Measurements from ENCODE around the gene DNAJC25. TPM values are rescaled to one million over a fixed set of nuclear protein-coding genes. Genes with fewer than 3 reads are reported as not detected.

DNAJC25 gene
- total and polyA plus RNA-seq, 4 experiments from 2014 or later = 1.9 to 5.6 (median 3.9) TPM

GRCh38 chr9:111679199-111679598 is 48.1 kb downstream of the DNAJC25 start:
- Histone ChIP-seq H3K27me3 (ENCODE audit: insufficient read depth, low read length) (no peaks in the 10 kb centered on the region), H3K4me3 (ENCODE audit: low read length in 2 of 2) (no peak overlapping the region), H3K36me3 (ENCODE audit: insufficient read depth, low read length) (peaks cover 4% of the 10 kb centered on the region), H3K4me1 (ENCODE audit: insufficient read depth, low read length) (no peaks in the 10 kb centered on the region), H3K27ac (ENCODE audit: low read depth, low read length) (no peak overlapping the region), H3K9me3 (ENCODE audit: control insufficient read depth in 1 of 2, low read length in 2 of 2) (no peaks in the 10 kb centered on the region)
- no peaks in the 10 kb centered on the region for H3K27me3 Mint-ChIP-seq
- no peak overlapping the region for H3K4me3 Mint-ChIP-seq
- H3K4me1 Mint-ChIP-seq = no peaks in the 10 kb centered on the region
- DNase-seq = no peak
- peaks cover 17 to 28% of the 10 kb centered on the region in 2 donors for H3K36me3 Mint-ChIP-seq
- CTCF ChIA-PET (ENCODE audit: partially characterized antibody) = interaction anchor here (0.6 kb wide), 2 partner anchors 58 to 61 kb away, joined by 3 read pairs; no protein-coding TSS in a partner anchor
- POLR2A ChIA-PET (ENCODE audit: partially characterized antibody) = interaction anchor here (0.8 kb wide), 1 partner anchor 34 kb away, joined by 4 read pairs; no protein-coding TSS in a partner anchor
- intact Hi-C loops (cut with micrococcal nuclease) = no loop called here
- no peaks in the 10 kb centered on the region for H3K9me3 Mint-ChIP-seq
- H3K27ac Mint-ChIP-seq = no peak overlapping the region

- no peaks in the 10 kb centered on the region for H3K36me3 ChIP-seq (ENCODE audit: insufficient read depth, low read length)
- H3K9me3 ChIP-seq (ENCODE audit: control insufficient read depth in 1 of 2, low read length in 2 of 2) = no peaks in the 10 kb centered on the region
- H3K27ac ChIP-seq (ENCODE audit: low read depth, low read length) = no peak overlapping the region
- no peak overlapping the region for H3K4me3 Mint-ChIP-seq
- ChIA-PET POLR2A (ENCODE audit: partially characterized antibody) (interaction anchor here (0.6 kb wide), 1 partner anchor 207 kb away, joined by 3 read pairs; no protein-coding TSS in a partner anchor), CTCF (ENCODE audit: partially characterized antibody) (interaction anchor here (1.0 to 1.4 kb wide), 2 partner anchors 11 to 85 kb away, joined by 3 to 4 read pairs; no protein-coding TSS in a partner anchor)
- no peaks in the 10 kb centered on the region for H3K27me3 Mint-ChIP-seq
- H3K9me3 Mint-ChIP-seq = no peaks in the 10 kb centered on the region
- H3K4me3 ChIP-seq (ENCODE audit: low read length in 2 of 2) = no peak overlapping the region
- H3K4me1 ChIP-seq (ENCODE audit: insufficient read depth, low read length) = no peaks in the 10 kb centered on the region
- H3K4me1 Mint-ChIP-seq = no peaks in the 10 kb centered on the region
- H3K36me3 Mint-ChIP-seq = peaks cover 7 to 16% of the 10 kb centered on the region in 2 donors
- no peak overlapping the region for H3K27ac Mint-ChIP-seq
- H3K27me3 ChIP-seq (ENCODE audit: insufficient read depth, low read length) = no peaks in the 10 kb centered on the region
- DNase-seq = no peak
- intact Hi-C loops (cut with micrococcal nuclease) = no loop called here
Measured at GRCh38 chr9:111683392-111683791, 52.3 kb downstream of the DNAJC25 start.

GRCh38 chr9:111691672-111692329 is 60.7 kb downstream of the DNAJC25 start:
- H3K27me3 Mint-ChIP-seq = no peaks in the 10 kb centered on the region
- DNase-seq = peak in 4 of 5 donors; percentile 4 to 14 (median 10)
- intact Hi-C loops (cut with micrococcal nuclease) = loop anchor here (1.0 to 2.0 kb wide), 2 partner anchors 61 to 94 kb away; partner anchors contain the start of gene DNAJC25
- H3K36me3 Mint-ChIP-seq = peaks cover 2 to 4% of the 10 kb centered on the region in 2 donors
- H3K4me3 ChIP-seq (ENCODE audit: low read length in 2 of 2) = no peak overlapping the region
- H3K9me3 ChIP-seq (ENCODE audit: control insufficient read depth in 1 of 2, low read length in 2 of 2) = no peaks in the 10 kb centered on the region
- no peaks in the 10 kb centered on the region for H3K9me3 Mint-ChIP-seq
- H3K4me3 Mint-ChIP-seq = no peak overlapping the region
- H3K4me1 ChIP-seq (ENCODE audit: insufficient read depth, low read length) = no peaks in the 10 kb centered on the region
- no peaks in the 10 kb centered on the region for H3K4me1 Mint-ChIP-seq
- H3K36me3 ChIP-seq (ENCODE audit: insufficient read depth, low read length) = no peaks in the 10 kb centered on the region
- no peak overlapping the region for H3K27ac ChIP-seq (ENCODE audit: low read depth, low read length)
- H3K27me3 ChIP-seq (ENCODE audit: insufficient read depth, low read length) = no peaks in the 10 kb centered on the region
- H3K27ac Mint-ChIP-seq = peak overlapping the region in 1 of 7 donors; percentile 16
- CTCF ChIA-PET (ENCODE audit: partially characterized antibody) = interaction anchor here (1.5 to 5.6 kb wide), 2 partner anchors 70 to 94 kb away, joined by 3 to 30 read pairs; no protein-coding TSS in a partner anchor
- POLR2A ChIA-PET (ENCODE audit: partially characterized antibody) = no interaction called here

- Histone ChIP-seq H3K27ac (ENCODE audit: low read depth, low read length) (no peak overlapping the region), H3K27me3 (ENCODE audit: insufficient read depth, low read length) (no peaks in the 10 kb centered on the region), H3K9me3 (ENCODE audit: control insufficient read depth in 1 of 2, low read length in 2 of 2) (no peaks in the 10 kb centered on the region), H3K4me1 (ENCODE audit: insufficient read depth, low read length) (no peaks in the 10 kb centered on the region), H3K36me3 (ENCODE audit: insufficient read depth, low read length) (no peaks in the 10 kb centered on the region), H3K4me3 (ENCODE audit: low read length in 2 of 2) (no peak overlapping the region)
- H3K4me3 Mint-ChIP-seq = no peak overlapping the region
- no peak overlapping the region for H3K27ac Mint-ChIP-seq
- ChIA-PET POLR2A (ENCODE audit: partially characterized antibody) (no interaction called here), CTCF (ENCODE audit: partially characterized antibody) (no interaction called here)
- no peak for DNase-seq
- peaks cover 4 to 15% of the 10 kb centered on the region in 2 donors for H3K36me3 Mint-ChIP-seq
- intact Hi-C loops (cut with micrococcal nuclease) = no loop called here
- peaks cover 0 to 4% (median 1%) of the 10 kb centered on the region in 4 donors for H3K4me1 Mint-ChIP-seq
- H3K27me3 Mint-ChIP-seq = no peaks in the 10 kb centered on the region
- peaks cover 0 to 4% (median 0%) of the 10 kb centered on the region in 8 donors for H3K9me3 Mint-ChIP-seq
Measured at GRCh38 chr9:111696796-111697195, 65.7 kb downstream of the DNAJC25 start.

GRCh38 chr9:111700776-111701175 is 69.6 kb downstream of the DNAJC25 start:
- CTCF ChIA-PET (ENCODE audit: partially characterized antibody) = no interaction called here
- H3K4me1 Mint-ChIP-seq = peaks cover 0 to 4% (median 1%) of the 10 kb centered on the region in 4 donors
- H3K4me3 Mint-ChIP-seq = no peak overlapping the region

More at GRCh38 chr9:111700776-111701175, 69.6 kb downstream of the DNAJC25 start:
- DNase-seq = no peak
- intact Hi-C loops (cut with micrococcal nuclease) = no loop called here
- Mint-ChIP-seq H3K36me3 (peaks cover 3 to 15% of the 10 kb centered on the region in 2 donors), H3K27ac (peak overlapping the region in 1 of 7 donors; percentile 19), H3K27me3 (no peaks in the 10 kb centered on the region), H3K9me3 (peaks cover 0 to 4% (median 0%) of the 10 kb centered on the region in 8 donors)
- H3K36me3 ChIP-seq (ENCODE audit: insufficient read depth, low read length) = no peaks in the 10 kb centered on the region
- POLR2A ChIA-PET (ENCODE audit: partially characterized antibody) = no interaction called here
- H3K4me1 ChIP-seq (ENCODE audit: insufficient read depth, low read length) = no peaks in the 10 kb centered on the region
- H3K9me3 ChIP-seq (ENCODE audit: control insufficient read depth in 1 of 2, low read length in 2 of 2) = no peaks in the 10 kb centered on the region
- no peak overlapping the region for H3K4me3 ChIP-seq (ENCODE audit: low read length in 2 of 2)
- no peak overlapping the region for H3K27ac ChIP-seq (ENCODE audit: low read depth, low read length)
- no peaks in the 10 kb centered on the region for H3K27me3 ChIP-seq (ENCODE audit: insufficient read depth, low read length)

Other genes with a start within 250 kb of the DNAJC25 start
- gene ECPAS, start 147.0 kb upstream of the DNAJC25 start, total RNA-seq = 10 to 100 TPM; 77.6 to 80.3 TPM
- gene ECPAS, start 147.0 kb upstream of the DNAJC25 start, polyA plus RNA-seq = 10 to 100 TPM in 1 of 2 donors, 1 to 10 TPM in 1; 9.6 to 19.7 TPM
- 10 to 100 TPM; 17.6 to 22.9 TPM for gene ZNF483, start 106.2 kb upstream of the DNAJC25 start, total RNA-seq
- 1 to 10 TPM; 4.9 to 7.9 TPM for gene ZNF483, start 106.2 kb upstream of the DNAJC25 start, polyA plus RNA-seq
- under 1 TPM; 0.36 to 0.55 TPM for gene PTGR1, start 31.7 kb upstream of the DNAJC25 start, total RNA-seq
- gene PTGR1, start 31.7 kb upstream of the DNAJC25 start, polyA plus RNA-seq = under 1 TPM in 1 of 2 donors, not detected in 1; 0.47 TPM
- gene GNG10, start 30.3 kb downstream of the DNAJC25 start, total RNA-seq = 10 to 100 TPM in 1 of 2 experiments, 1 to 10 TPM in 1; 9.8 to 12.4 TPM
- gene GNG10, start 30.3 kb downstream of the DNAJC25 start, polyA plus RNA-seq = 10 to 100 TPM; 28.0 to 37.5 TPM
- gene SHOC1, start 163.6 kb downstream of the DNAJC25 start, total RNA-seq = not detected
- under 1 TPM in 1 of 2 donors, not detected in 1; 0.13 TPM for gene SHOC1, start 163.6 kb downstream of the DNAJC25 start, polyA plus RNA-seq

Measured in CD4-positive, alpha-beta memory T cell (primary cell).